Trophoblast cell (in vitro differentiated cells and primary cell): Measurements from ENCODE around the gene FAM3A.

ENCODE experiments used
- DNase-seq, 2 donors: peaks; one replicate each; pipeline ENCODE4 v3.0.0-alpha.2; 2016
- H2AFZ ChIP-seq: 2 replicates; pipeline ENCODE4 v1.6.1; 2013; ENCODE audit warnings: low read length, moderate library complexity, mild to moderate bottlenecking; ENCODE audit not compliant: insufficient read depth, poor library complexity
- H2AK5ac ChIP-seq: 2 replicates; pipeline ENCODE4 v1.6.1; 2013; ENCODE audit warnings: mild to moderate bottlenecking, low read length
- H2BK120ac ChIP-seq: 2 replicates; pipeline ENCODE4 v1.6.1; 2013; ENCODE audit warnings: low read length, mild to moderate bottlenecking, moderate library complexity; ENCODE audit not compliant: insufficient read depth, poor library complexity
- H2BK12ac ChIP-seq: 2 replicates; pipeline ENCODE4 v1.6.1; 2013; ENCODE audit warnings: mild to moderate bottlenecking, low read length, moderate library complexity
- H2BK5ac ChIP-seq: 2 replicates; pipeline ENCODE4 v1.6.1; 2013; ENCODE audit warnings: low read length, low read depth, moderate library complexity, mild to moderate bottlenecking; ENCODE audit not compliant: poor library complexity
- H3K14ac ChIP-seq: 2 replicates; pipeline ENCODE4 v1.6.1; 2013; ENCODE audit warnings: mild to moderate bottlenecking, low read length
- H3K18ac ChIP-seq: 2 replicates; pipeline ENCODE4 v1.6.1; 2013; ENCODE audit warnings: mild to moderate bottlenecking, low read length
- H3K23ac ChIP-seq: 2 replicates; pipeline ENCODE4 v1.6.1; 2013; ENCODE audit warnings: low read length
- H3K27ac ChIP-seq: 2 replicates; pipeline ENCODE4 v1.5.1; 2013; ENCODE audit warnings: low read depth, mild to moderate bottlenecking, inconsistent platforms, low read length, moderate library complexity
- H3K27me3 ChIP-seq: 2 replicates; pipeline ENCODE4 v1.6.1; 2013; ENCODE audit warnings: inconsistent platforms, mild to moderate bottlenecking, low read length, moderate library complexity; ENCODE audit not compliant: insufficient read depth
- H3K36me3 ChIP-seq, 2 experiments: 1 replicate in 1 of 2; 2 replicates in 1 of 2; pipeline ENCODE4 v1.6.1; 2013; ENCODE audit warnings: low read length in 2 of 2, mild to moderate bottlenecking in 2 of 2, moderate library complexity in 1 of 2; ENCODE audit not compliant: insufficient read depth in 2 of 2, control insufficient read depth in 1 of 2
- H3K4ac ChIP-seq: 2 replicates; pipeline ENCODE4 v1.6.1; 2013; ENCODE audit warnings: low read depth, mild to moderate bottlenecking, low read length, moderate library complexity
- H3K4me1 ChIP-seq, 2 experiments: 1 replicate in 1 of 2; 2 replicates in 1 of 2; pipeline ENCODE4 v1.6.1; 2013; ENCODE audit warnings: low read length in 2 of 2, mild to moderate bottlenecking in 2 of 2, moderate library complexity in 1 of 2; ENCODE audit not compliant: insufficient read depth in 2 of 2, control insufficient read depth in 1 of 2
- H3K4me2 ChIP-seq: 2 replicates; pipeline ENCODE4 v1.6.1; 2013; ENCODE audit warnings: inconsistent platforms, mild to moderate bottlenecking, low read length, moderate library complexity
- H3K4me3 ChIP-seq: 2 replicates; pipeline ENCODE4 v1.5.1; 2013; ENCODE audit warnings: mild to moderate bottlenecking, low read depth, low read length, inconsistent platforms
- H3K79me1 ChIP-seq: one replicate; pipeline ENCODE4 v1.6.1; 2013; ENCODE audit warnings: low read length
- H3K79me2 ChIP-seq: 2 replicates; pipeline ENCODE4 v1.6.1; 2013; ENCODE audit warnings: low read length, mild to moderate bottlenecking; ENCODE audit not compliant: control insufficient read depth, insufficient read depth, poor library complexity
- H3K9ac ChIP-seq: 2 replicates; pipeline ENCODE4 v1.6.1; 2013; ENCODE audit warnings: mild to moderate bottlenecking, low read length
- H3K9me3 ChIP-seq: 2 replicates; pipeline ENCODE4 v1.6.1; 2013; ENCODE audit warnings: low read depth, mild to moderate bottlenecking, control low read depth, inconsistent platforms, low read length; ENCODE audit not compliant: insufficient read depth
- H4K12ac ChIP-seq: 2 replicates; pipeline ENCODE4 v1.6.1; 2013; ENCODE audit warnings: low read depth, mild to moderate bottlenecking, low read length, moderate library complexity
- H4K8ac ChIP-seq: 2 replicates; pipeline ENCODE4 v1.6.1; 2013; ENCODE audit warnings: low read depth, mild to moderate bottlenecking, low read length, moderate library complexity
- H4K91ac ChIP-seq: one replicate; pipeline ENCODE4 v1.6.1; 2013; ENCODE audit warnings: low read depth, mild to moderate bottlenecking, low read length, moderate library complexity
- WGBS: extraction: QIAGEN DNeasy Blood & Tissue Kit; methylation state at CpG from one replicate; pipeline ENCODE4 v1.1.7; 2013; ENCODE audit warnings: missing lambda C conversion rate; ENCODE audit not compliant: insufficient read length, insufficient coverage; ENCODE audit errors: extremely low coverage; 5-methylcytosine and 5-hydroxymethylcytosine counted together

FAM3A gene

DNA sequence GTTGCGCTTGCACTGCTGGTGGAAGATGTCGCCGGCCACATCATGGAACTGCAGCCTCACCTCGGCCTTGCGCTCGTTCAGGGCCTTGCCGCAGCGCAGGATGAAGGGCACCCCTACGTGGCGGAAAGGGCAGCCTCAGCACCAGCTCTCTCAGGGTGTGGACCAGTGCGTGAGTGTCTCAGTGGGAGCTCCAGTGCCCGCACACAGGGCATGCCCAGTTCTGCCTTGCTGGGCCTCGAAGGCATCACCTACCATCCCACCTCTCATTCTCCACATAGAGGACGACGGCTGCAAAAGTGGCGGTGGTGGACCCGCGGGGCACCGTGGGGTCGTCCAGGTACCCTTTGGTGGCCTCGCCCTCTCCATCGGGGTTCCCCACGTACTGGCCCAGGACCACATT lies 16.7 kb upstream of the FAM3A start:
- H3K4ac ChIP-seq, result no peak overlapping the region
- H3K27me3 ChIP-seq, result no peaks in the 10 kb centered on the region
- no peak overlapping the region for H4K12ac ChIP-seq
- H3K9me3 ChIP-seq, result no peaks in the 10 kb centered on the region
- H3K79me1 ChIP-seq, result peaks cover 13% of the 10 kb centered on the region
- no peak overlapping the region for H2AFZ ChIP-seq
- no peaks in the 10 kb centered on the region for H3K79me2 ChIP-seq
- H3K18ac ChIP-seq, result no peak overlapping the region
- no peak overlapping the region for H3K27ac ChIP-seq
- no CpG with 5 or more reads among the region's 23 CpGs for WGBS
- H3K14ac ChIP-seq, result no peak overlapping the region
- H3K36me3 ChIP-seq, result peaks cover 42 to 46% of the 10 kb centered on the region in 2 experiments
- no peak overlapping the region for H2BK120ac ChIP-seq
- H2BK5ac ChIP-seq, result no peak overlapping the region
- H2BK12ac ChIP-seq, result no peak overlapping the region
- no peak overlapping the region for H4K8ac ChIP-seq
- no peak overlapping the region for H3K23ac ChIP-seq
- H3K4me2 ChIP-seq, result no peak overlapping the region
- H3K9ac ChIP-seq, result no peak overlapping the region
- peaks cover 15 to 18% of the 10 kb centered on the region in 2 experiments for H3K4me1 ChIP-seq
- H4K91ac ChIP-seq, result no peak overlapping the region
- H2AK5ac ChIP-seq, result no peak overlapping the region
- no peak for DNase-seq
- H3K4me3 ChIP-seq, result no peak overlapping the region

DNA sequence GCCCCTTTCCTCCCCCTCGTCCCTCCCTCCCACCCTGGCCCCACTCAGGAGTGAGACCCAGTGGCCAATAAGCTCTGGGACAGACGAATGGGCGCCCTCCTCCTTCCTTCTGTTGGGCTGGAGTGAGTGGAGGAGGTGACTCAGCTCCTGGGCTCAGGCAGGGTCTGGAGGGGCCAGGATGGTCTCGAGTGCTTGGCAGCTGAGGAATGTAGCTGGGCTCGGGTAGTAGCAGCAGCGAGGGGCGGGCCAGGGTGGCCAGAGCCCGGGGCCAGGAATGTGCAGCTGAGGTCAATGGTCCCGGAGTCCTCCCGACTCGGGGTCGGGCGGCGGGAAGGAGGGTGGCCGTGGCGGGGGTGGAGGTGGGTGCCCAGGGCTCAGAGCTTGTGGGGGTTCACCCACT lies 15.6 kb upstream of the FAM3A start:
- no peak overlapping the region for H2BK12ac ChIP-seq
- H3K4ac ChIP-seq, result peak overlapping the region; percentile 41
- H2BK5ac ChIP-seq, result peak overlapping the region; percentile 72
- H3K36me3 ChIP-seq, result peaks cover 42 to 46% of the 10 kb centered on the region in 2 experiments
- H4K91ac ChIP-seq, result peak overlapping the region; percentile 35
- H3K27ac ChIP-seq, result peak overlapping the region; percentile 89
- H3K27me3 ChIP-seq, result no peaks in the 10 kb centered on the region
- H3K14ac ChIP-seq, result no peak overlapping the region
- no peaks in the 10 kb centered on the region for H3K9me3 ChIP-seq
- peak overlapping the region; percentile 36 for H3K4me2 ChIP-seq
- H2AFZ ChIP-seq, result no peak overlapping the region
- WGBS, result no CpG with 5 or more reads among the region's 16 CpGs
- peak overlapping the region; percentile 88 for H2BK120ac ChIP-seq
- no peak overlapping the region for H3K4me3 ChIP-seq
- no peak overlapping the region for H2AK5ac ChIP-seq
- H4K8ac ChIP-seq, result no peak overlapping the region
- H3K23ac ChIP-seq, result no peak overlapping the region
- no peaks in the 10 kb centered on the region for H3K79me2 ChIP-seq
- H3K79me1 ChIP-seq, result peaks cover 21% of the 10 kb centered on the region
- H3K4me1 ChIP-seq, result peaks cover 18 to 22% of the 10 kb centered on the region in 2 experiments
- H3K9ac ChIP-seq, result no peak overlapping the region
- DNase-seq, result peak; percentile 75 to 78
- H4K12ac ChIP-seq, result no peak overlapping the region
- H3K18ac ChIP-seq, result no peak overlapping the region

GRCh38 chrX:154530286-154530685 lies 14.3 kb upstream of the FAM3A start:
- H3K36me3 ChIP-seq, result peaks cover 35 to 37% of the 10 kb centered on the region in 2 experiments
- H3K27me3 ChIP-seq, result no peaks in the 10 kb centered on the region
- H3K79me1 ChIP-seq, result peaks cover 22% of the 10 kb centered on the region
- no peaks in the 10 kb centered on the region for H3K9me3 ChIP-seq
- H3K4me2 ChIP-seq, result no peak overlapping the region
- no peak overlapping the region for H2BK120ac ChIP-seq
- H2AFZ ChIP-seq, result no peak overlapping the region
- H2BK12ac ChIP-seq, result no peak overlapping the region
- H3K4me1 ChIP-seq, result peaks cover 20 to 27% of the 10 kb centered on the region in 2 experiments
- no peak overlapping the region for H3K18ac ChIP-seq
- H3K79me2 ChIP-seq, result no peaks in the 10 kb centered on the region
- no peak overlapping the region for H3K4me3 ChIP-seq
- H4K91ac ChIP-seq, result peak overlapping the region; percentile 2
- WGBS, result no CpG with 5 or more reads among the region's 11 CpGs
- no peak overlapping the region for H3K23ac ChIP-seq
- no peak overlapping the region for H4K8ac ChIP-seq
- no peak overlapping the region for H3K9ac ChIP-seq
- peak; percentile 53 to 59 for DNase-seq
- no peak overlapping the region for H3K27ac ChIP-seq
- H3K14ac ChIP-seq, result no peak overlapping the region
- H4K12ac ChIP-seq, result no peak overlapping the region
- H3K4ac ChIP-seq, result no peak overlapping the region
- H2AK5ac ChIP-seq, result no peak overlapping the region
- H2BK5ac ChIP-seq, result no peak overlapping the region

DNA sequence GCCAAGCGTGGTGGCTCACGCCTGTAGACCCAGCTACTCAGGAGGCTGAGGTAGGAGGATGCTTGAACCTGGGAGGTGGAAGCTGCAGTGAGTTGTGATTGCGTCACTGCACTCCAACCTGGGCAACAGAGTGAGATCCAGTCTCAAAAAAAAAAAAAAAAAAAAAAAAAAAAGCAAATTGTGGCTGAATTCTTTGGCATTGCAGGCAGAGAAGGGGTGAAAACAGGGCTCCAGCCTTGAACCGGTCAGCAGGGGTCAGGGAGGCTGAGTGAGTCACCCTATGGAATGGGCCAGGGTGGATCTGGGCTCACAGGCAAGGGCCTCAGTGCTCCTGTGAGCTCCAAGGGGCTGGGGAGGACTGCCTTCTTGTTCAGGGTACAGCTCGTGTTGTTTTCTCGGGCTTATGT lies 13.2 kb upstream of the FAM3A start:
- Histone ChIP-seq H2BK12ac (peak overlapping the region; percentile 63), H3K79me2 (no peaks in the 10 kb centered on the region), H3K9ac (no peak overlapping the region), H3K4me1 (peaks cover 20 to 26% of the 10 kb centered on the region in 2 experiments), H3K4me3 (no peak overlapping the region), H3K18ac (no peak overlapping the region), H2AFZ (no peak overlapping the region), H3K14ac (no peak overlapping the region), H3K79me1 (peaks cover 21% of the 10 kb centered on the region), H2BK5ac (peak overlapping the region; percentile 34), H3K9me3 (no peaks in the 10 kb centered on the region), H4K12ac (no peak overlapping the region), H4K8ac (no peak overlapping the region), H2AK5ac (no peak overlapping the region), H4K91ac (no peak overlapping the region), H3K27ac (no peak overlapping the region), H3K23ac (no peak overlapping the region), H3K27me3 (no peaks in the 10 kb centered on the region), H3K4ac (no peak overlapping the region), H3K4me2 (no peak overlapping the region), H2BK120ac (no peak overlapping the region), H3K36me3 (peaks cover 27 to 30% of the 10 kb centered on the region in 2 experiments)
- peak in 1 of 2 donors; percentile 52 for DNase-seq
- no CpG with 5 or more reads among the region's 6 CpGs for whole genome bisulfite sequencing
